ENCODE results near the gene KIF1A.

The KIF1A gene

GRCh38 chr2:240796543-240797499 lies 23.2 kb downstream of the KIF1A start:
- no peak for DNase-seq

GRCh38 chr2:240795916-240796510 lies 24.0 kb downstream of the KIF1A start:
- DNase-seq = no peak

GRCh38 chr2:240795454-240795853 lies 24.6 kb downstream of the KIF1A start:
- no peak for DNase-seq

- no peak for DNase-seq
Observed at GRCh38 chr2:240794178-240794721, 25.8 kb downstream of the KIF1A start.

- DNase-seq = no peak
Observed at GRCh38 chr2:240793313-240794177, 26.5 kb downstream of the KIF1A start.

GRCh38 chr2:240792629-240793312 lies 27.2 kb downstream of the KIF1A start:
- no peak for DNase-seq

GRCh38 chr2:240791821-240792628 lies 28.0 kb downstream of the KIF1A start:
- no peak for DNase-seq

GRCh38 chr2:240791221-240791800 lies 28.7 kb downstream of the KIF1A start:
- no peak for DNase-seq

- DNase-seq = no peak
Observed at GRCh38 chr2:240790370-240791220, 29.4 kb downstream of the KIF1A start.

GRCh38 chr2:240789501-240790369 lies 30.3 kb downstream of the KIF1A start:
- DNase-seq = no peak

- DNase-seq = no peak
Observed at GRCh38 chr2:240789051-240789453, 31.0 kb downstream of the KIF1A start.

- no peak for DNase-seq
Observed at GRCh38 chr2:240788482-240788881, 31.5 kb downstream of the KIF1A start.

GRCh38 chr2:240787521-240788472 lies 32.2 kb downstream of the KIF1A start:
- DNase-seq = no peak

GRCh38 chr2:240786871-240787311 lies 33.1 kb downstream of the KIF1A start:
- DNase-seq = no peak

- DNase-seq = no peak
Observed at GRCh38 chr2:240786355-240786841, 33.6 kb downstream of the KIF1A start.

GRCh38 chr2:240785424-240786335 lies 34.3 kb downstream of the KIF1A start:
- DNase-seq = no peak

All from CD4-positive, alpha-beta T cell treated with Interleukin-17A for 4 hours (primary cell).